ENCODE results near the gene DAB1. TPM values are rescaled to one million over a fixed set of nuclear protein-coding genes. Genes with fewer than 3 reads are reported as not detected.

DAB1 gene
- total and polyA plus RNA-seq, 2 of the 8 experiments (the other 6 are each of a cell fraction or from before 2014, with no cell fraction given): 4.4 to 11.8 TPM

- TF ChIP-seq, protein P1, sequence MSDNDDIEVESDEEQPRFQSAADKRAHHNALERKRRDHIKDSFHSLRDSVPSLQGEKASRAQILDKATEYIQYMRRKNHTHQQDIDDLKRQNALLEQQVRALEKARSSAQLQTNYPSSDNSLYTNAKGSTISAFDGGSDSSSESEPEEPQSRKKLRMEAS (IDR thresholded peaks at IDR 0.05): no peak
- TF ChIP-seq SIN3A (conservative IDR thresholded peaks at IDR 0.05 in 1 of 2, IDR thresholded peaks at IDR 0.05 in 1 of 2; ENCODE audit: low read depth in 1 of 2, low read length in 2 of 2) (no peak), NRF1 (IDR thresholded peaks at IDR 0.05; ENCODE audit: low read depth, low read length) (no peak), MAFK (IDR thresholded peaks at IDR 0.05; ENCODE audit: low read depth, low read length) (no peak), SP1 (IDR thresholded peaks at IDR 0.05; ENCODE audit: low read depth, low read length) (no peak), HDAC6 (IDR thresholded peaks at IDR 0.05; ENCODE audit: low read depth, low read length) (no peak), SP4 (IDR thresholded peaks at IDR 0.05; ENCODE audit: low read length) (no peak), EGR1 (IDR thresholded peaks at IDR 0.05; ENCODE audit: borderline replicate concordance, low read depth, low read length) (no peak)
Measured at GRCh38 chr1:56993475-56993874, 430.4 kb downstream of the DAB1 start (continued).

Measured in H1 (cell line).